GM12864 (cell line): ENCODE measurements around the gene IFI30.

Source experiments
- DNase-seq: peaks from one replicate; pipeline ENCODE4 v3.0.0-alpha.2; 2011; ENCODE audit warnings: low read depth
- H3K4me3 ChIP-seq: 2 replicates; pipeline ENCODE4 v1.5.1; 2011; ENCODE audit warnings: mild to moderate bottlenecking, low read depth, low read length, control low read depth
- CTCF ChIP-seq: IDR thresholded peaks from 2 replicates; pipeline ENCODE4 v1.5.1; 2011; ENCODE audit warnings: low read depth, mild to moderate bottlenecking, moderate library complexity, low read length, control low read depth, inconsistent platforms; ENCODE audit errors: missing control alignments

The IFI30 gene

GRCh38 chr19:18131841-18132596 lies 41.6 kb upstream of the IFI30 start:
- no peak for TF ChIP-seq CTCF
- no peak for DNase-seq
- no peak overlapping the region for H3K4me3 ChIP-seq

- TF ChIP-seq CTCF = no peak
Observed at GRCh38 chr19:18135712-18136584, 37.7 kb upstream of the IFI30 start.

GRCh38 chr19:18137242-18137641 lies 36.4 kb upstream of the IFI30 start:
- no peak for TF ChIP-seq CTCF
- no peak for DNase-seq
- no peak overlapping the region for H3K4me3 ChIP-seq

More at GRCh38 chr19:18135712-18136584, 37.7 kb upstream of the IFI30 start:
- no peak for DNase-seq
- no peak overlapping the region for H3K4me3 ChIP-seq

GRCh38 chr19:18137657-18138339 lies 35.8 kb upstream of the IFI30 start:
- no peak for TF ChIP-seq CTCF
- no peak for DNase-seq
- no peak overlapping the region for H3K4me3 ChIP-seq

DNA sequence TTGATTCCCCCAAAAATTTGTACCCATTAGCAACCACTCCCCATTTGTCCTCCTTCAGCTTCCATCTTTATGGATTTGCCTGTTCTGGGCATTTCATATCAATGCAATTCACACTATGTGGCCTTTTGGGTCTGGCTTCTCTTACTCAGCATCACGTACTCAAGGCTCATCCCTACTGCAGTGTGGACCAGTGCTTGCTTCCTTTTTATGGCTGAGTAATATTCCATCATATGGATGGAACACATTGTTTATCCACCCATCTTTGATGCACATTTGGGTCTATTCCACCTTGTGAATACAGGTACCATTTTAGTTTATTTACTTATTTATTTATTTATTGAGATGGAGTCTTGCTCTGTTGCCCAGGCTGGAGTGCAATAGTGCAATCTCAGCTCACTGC lies 33.1 kb upstream of the IFI30 start:
- DNase-seq = no peak
- H3K4me3 ChIP-seq = no peak overlapping the region
- TF ChIP-seq CTCF = no peak

GRCh38 chr19:18141031-18141430 lies 32.6 kb upstream of the IFI30 start:
- DNase-seq = no peak
- H3K4me3 ChIP-seq = no peak overlapping the region
- TF ChIP-seq CTCF = no peak
